Esophagus muscularis mucosa (tissue), 4 donors: ENCODE data around the gene MYPN. TPM values are rescaled to one million over a fixed set of nuclear protein-coding genes. Genes with fewer than 3 reads are reported as not detected.

Experiments
- DNase-seq: peaks from one replicate; pipeline ENCODE4 v3.0.0-alpha.2; 2017; ENCODE audit errors: extremely low spot score
- H3K27ac ChIP-seq, 4 donors: fragments of 200-600 bp; sonication (generic); replicated peaks in 1 of 4; 1 replicate in 3 of 4; 2 replicates in 1 of 4; pipeline ENCODE4 v1.5.1; 2016 to 2019; ENCODE audit warnings: mild to moderate bottlenecking in 1 of 4
- H3K27me3 ChIP-seq, 4 donors: fragments of 200-600 bp; sonication (generic); one replicate each; pipeline versions ENCODE4 v1.5.1 to v1.6.0; 2016 to 2019
- H3K36me3 ChIP-seq, 4 donors: fragments of 200-600 bp; sonication (generic); one replicate each; pipeline ENCODE4 v1.5.1; 2016 to 2019
- H3K4me1 ChIP-seq, 4 donors: fragments of 200-600 bp; sonication (generic); one replicate each; pipeline ENCODE4 v1.5.1; 2016 to 2019
- H3K4me3 ChIP-seq, 4 donors: fragments of 200-600 bp; sonication (generic); 1 replicate in 2 of 4; 2 replicates in 2 of 4; pipeline ENCODE4 v1.5.1; 2016 to 2019; ENCODE audit warnings: mild to moderate bottlenecking in 4 of 4, moderate library complexity in 1 of 4
- H3K9me3 ChIP-seq, 4 donors: fragments of 200-600 bp; sonication (generic); 1 replicate in 3 of 4; 2 replicates in 1 of 4; pipeline ENCODE4 v1.5.1; 2016 to 2019
- EP300 ChIP-seq: sonication (generic); formaldehyde crosslinking; IDR thresholded peaks from one replicate; pipeline ENCODE4 v1.6.1; 2017; ENCODE audit warnings: antibody characterized with exemption
- POLR2A ChIP-seq: fragments of 450-650 bp; IDR thresholded peaks from one replicate; pipeline ENCODE4 v1.6.1; 2017; ENCODE audit warnings: antibody characterized with exemption, moderate library complexity, mild to moderate bottlenecking, low read depth
- POLR2AphosphoS5 ChIP-seq, 2 donors: sonication (generic); formaldehyde crosslinking; IDR thresholded peaks; one replicate each; pipeline ENCODE4 v1.6.1; 2017; ENCODE audit warnings: antibody characterized with exemption in 2 of 2
- WGBS: methylation state at CpG from one replicate; pipeline ENCODE4 v1.1.5; 2018; 5-methylcytosine and 5-hydroxymethylcytosine counted together
- intact Hi-C: fragments of 100-400 bp; cut with DNase I; formaldehyde crosslinking; loops from one replicate; pipeline ENCODE4 v1.15.1; 2023
- total RNA-seq, 4 donors: library from RNA; depleted of rRNA; stranded (reverse); fragments of >200 nt; gene quantifications; one replicate each; pipeline versions ENCODE4 v1.1.0 to v1.2.1, GENCODE V29; 2016
- TF ChIP-seq, protein P1 (sequence below), 3 experiments: fragments of 200-600 bp in 2 of 3; fragments of 450-650 bp in 1 of 3; sonication (generic) in 2 of 3; IDR thresholded peaks; one replicate each; pipeline ENCODE4 v1.5.1; 2017 to 2019; ENCODE audit warnings: antibody characterized with exemption in 3 of 3, mild to moderate bottlenecking in 2 of 3, moderate library complexity in 1 of 3

The MYPN gene
- total RNA-seq, 4 donors from 2014 or later, result 0.50 to 1.5 (median 0.67) TPM

DNA sequence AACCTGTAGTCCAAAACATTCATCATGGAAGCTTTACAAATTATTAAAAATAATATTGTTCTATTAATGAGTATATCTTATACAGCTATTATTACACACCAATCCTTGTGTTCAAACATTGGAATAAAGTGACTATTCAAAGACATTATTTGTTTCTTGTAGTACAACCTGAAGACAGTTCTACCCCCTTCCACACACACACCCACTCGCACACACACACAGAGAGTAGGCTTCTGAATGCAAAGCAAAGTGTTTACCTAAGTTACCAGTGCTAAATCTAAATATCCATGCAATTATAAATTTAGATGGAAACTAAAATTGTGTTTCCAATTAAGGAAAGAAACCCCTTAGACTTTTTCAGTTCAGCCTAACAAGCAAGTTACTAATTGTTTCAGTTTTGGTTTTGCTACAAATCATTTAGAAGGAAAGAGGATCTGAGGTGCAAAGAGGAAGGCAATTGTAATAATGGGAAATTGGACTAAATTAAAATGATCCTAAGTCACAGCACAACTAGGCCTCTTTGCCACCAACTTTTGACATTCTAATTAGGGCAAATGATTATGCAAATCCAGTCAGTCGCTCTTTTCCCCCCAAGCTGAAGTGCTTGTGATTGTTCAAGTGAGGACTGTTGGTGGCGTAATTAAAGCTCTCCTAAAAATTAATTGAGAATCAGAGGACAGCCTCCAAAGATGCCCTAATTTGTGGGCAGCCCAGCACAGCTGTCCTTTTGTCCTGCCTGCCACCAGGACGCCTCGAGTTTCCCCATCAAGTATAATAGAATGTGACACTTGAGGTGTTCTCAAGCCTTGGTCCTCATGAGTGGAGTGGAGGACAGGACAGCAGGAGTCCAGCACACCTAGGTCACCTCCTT, 142.6 kb downstream of the MYPN start:
- Histone ChIP-seq H3K36me3 (no peaks in the 10 kb centered on the region), H3K4me3 (no peak overlapping the region), H3K9me3 (no peaks in the 10 kb centered on the region), H3K27me3 (no peaks in the 10 kb centered on the region), H3K27ac (no peak overlapping the region), H3K4me1 (no peaks in the 10 kb centered on the region)
- DNase-seq, result no peak
- TF ChIP-seq, protein P1, sequence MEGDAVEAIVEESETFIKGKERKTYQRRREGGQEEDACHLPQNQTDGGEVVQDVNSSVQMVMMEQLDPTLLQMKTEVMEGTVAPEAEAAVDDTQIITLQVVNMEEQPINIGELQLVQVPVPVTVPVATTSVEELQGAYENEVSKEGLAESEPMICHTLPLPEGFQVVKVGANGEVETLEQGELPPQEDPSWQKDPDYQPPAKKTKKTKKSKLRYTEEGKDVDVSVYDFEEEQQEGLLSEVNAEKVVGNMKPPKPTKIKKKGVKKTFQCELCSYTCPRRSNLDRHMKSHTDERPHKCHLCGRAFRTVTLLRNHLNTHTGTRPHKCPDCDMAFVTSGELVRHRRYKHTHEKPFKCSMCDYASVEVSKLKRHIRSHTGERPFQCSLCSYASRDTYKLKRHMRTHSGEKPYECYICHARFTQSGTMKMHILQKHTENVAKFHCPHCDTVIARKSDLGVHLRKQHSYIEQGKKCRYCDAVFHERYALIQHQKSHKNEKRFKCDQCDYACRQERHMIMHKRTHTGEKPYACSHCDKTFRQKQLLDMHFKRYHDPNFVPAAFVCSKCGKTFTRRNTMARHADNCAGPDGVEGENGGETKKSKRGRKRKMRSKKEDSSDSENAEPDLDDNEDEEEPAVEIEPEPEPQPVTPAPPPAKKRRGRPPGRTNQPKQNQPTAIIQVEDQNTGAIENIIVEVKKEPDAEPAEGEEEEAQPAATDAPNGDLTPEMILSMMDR (IDR thresholded peaks at IDR 0.05), result no peak
- no peak for TF ChIP-seq EP300
- intact Hi-C loops, result no loop called here
- WGBS, result 88% methylated on average over 5 of the region's 5 CpGs

DNA sequence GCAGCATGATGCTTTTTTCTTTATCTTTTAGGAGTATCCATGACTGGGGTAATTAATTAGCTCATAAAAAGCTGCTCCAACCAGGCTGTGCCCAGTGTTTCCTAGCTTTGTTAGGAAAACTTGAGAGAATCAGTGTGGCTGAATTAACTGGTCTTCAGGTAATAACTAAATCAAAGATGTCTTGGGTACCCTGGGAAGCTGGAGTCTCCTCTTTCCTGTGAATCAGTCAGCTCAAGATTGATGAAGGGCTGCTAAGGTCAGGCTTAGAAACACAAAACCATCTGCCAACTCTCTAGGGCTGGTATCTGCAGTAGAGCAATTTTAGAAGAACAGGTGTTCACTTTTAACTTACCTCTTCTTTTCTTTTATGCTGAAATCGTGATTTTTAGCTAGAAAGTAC, 144.1 kb downstream of the MYPN start:
- TF ChIP-seq, protein P1 (IDR thresholded peaks at IDR 0.05), result no peak
- TF ChIP-seq POLR2A (no peak), POLR2AphosphoS5 (IDR thresholded peaks at IDR 0.05) (no peak), EP300 (no peak)
- H3K27me3 ChIP-seq, result no peaks in the 10 kb centered on the region
- H3K9me3 ChIP-seq, result no peaks in the 10 kb centered on the region
- no peaks in the 10 kb centered on the region for H3K36me3 ChIP-seq
- no peak overlapping the region for H3K4me3 ChIP-seq
- no peak for DNase-seq
- H3K4me1 ChIP-seq, result peaks cover 0 to 5% (median 0%) of the 10 kb centered on the region in 4 donors
- 25% methylated on average over 1 of the region's 1 CpG for WGBS
- H3K27ac ChIP-seq, result no peak overlapping the region
- intact Hi-C loops, result no loop called here

DNA sequence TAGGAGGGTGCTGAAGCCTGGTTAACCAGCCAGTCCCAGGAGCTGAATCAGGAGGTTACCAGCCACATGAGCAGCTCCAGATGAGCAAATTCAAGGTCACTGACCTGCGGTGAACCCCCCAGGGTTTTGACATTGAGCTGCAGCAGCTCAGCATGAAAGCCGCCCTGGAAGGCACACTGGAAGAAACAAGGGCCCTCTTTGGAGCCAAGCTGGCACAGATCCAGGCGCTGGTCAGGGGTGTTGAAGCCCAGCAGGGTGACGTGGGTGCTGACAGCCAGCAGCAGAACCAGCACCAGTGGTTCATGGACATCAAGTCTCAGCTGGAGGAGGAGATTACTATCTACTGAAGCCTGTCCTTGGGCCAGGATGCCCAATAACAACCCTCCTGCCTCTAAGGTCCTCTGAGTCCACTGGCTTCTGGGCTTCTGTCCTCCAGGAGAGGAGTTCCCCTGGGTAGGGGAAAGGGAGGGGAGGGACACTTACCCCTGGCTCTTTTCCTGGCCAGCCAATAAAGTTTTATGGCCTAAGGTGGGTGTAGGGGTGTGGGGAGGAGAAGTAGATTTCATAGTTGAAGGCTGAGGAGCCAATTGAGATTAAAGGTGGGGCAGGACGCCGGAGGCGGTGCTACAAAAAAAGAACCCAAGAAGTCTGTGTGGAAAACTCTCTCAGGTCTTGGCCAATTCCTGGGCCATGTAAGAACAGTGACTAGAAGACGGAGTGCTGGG, 152.0 kb downstream of the MYPN start:
- DNase-seq, result no peak
- no peaks in the 10 kb centered on the region for H3K36me3 ChIP-seq
- H3K27ac ChIP-seq, result no peak overlapping the region
- WGBS, result 90% methylated on average over 8 of the region's 8 CpGs
- intact Hi-C loops, result no loop called here
- no peaks in the 10 kb centered on the region for H3K9me3 ChIP-seq
- peaks cover 0 to 5% (median 2%) of the 10 kb centered on the region in 4 donors for H3K4me1 ChIP-seq
- H3K27me3 ChIP-seq, result no peaks in the 10 kb centered on the region
- no peak overlapping the region for H3K4me3 ChIP-seq
- TF ChIP-seq, protein P1 (IDR thresholded peaks at IDR 0.05), result no peak
- TF ChIP-seq EP300, result no peak
- no peak for TF ChIP-seq POLR2AphosphoS5 (IDR thresholded peaks at IDR 0.05)
- TF ChIP-seq POLR2A, result no peak

Other genes with a start within 250 kb of the MYPN start
- 10 to 100 TPM; 23.7 to 30.3 (median 29.2) TPM for gene SIRT1, start 224.8 kb upstream of the MYPN start, total RNA-seq
- 10 to 100 TPM; 24.9 to 42.4 (median 30.1) TPM for gene HERC4, start 34.2 kb upstream of the MYPN start, total RNA-seq
- not detected for gene ATOH7, start 122.6 kb downstream of the MYPN start, total RNA-seq
- 10 to 100 TPM; 41.3 to 81.8 (median 61.7) TPM for gene HNRNPH3, start 222.6 kb downstream of the MYPN start, total RNA-seq
- 1 to 10 TPM; 6.6 to 9.1 (median 7.4) TPM for gene PBLD, start 223.4 kb downstream of the MYPN start, total RNA-seq